ENCODE results near the gene UTP18. TPM values are rescaled to one million over a fixed set of nuclear protein-coding genes. Genes with fewer than 3 reads are reported as not detected.

The UTP18 gene
- total and polyA plus RNA-seq, 2 of the 13 experiments (the other 11 are each of a cell fraction or from before 2014, with no cell fraction given) = 35.2 to 104 TPM

DNA sequence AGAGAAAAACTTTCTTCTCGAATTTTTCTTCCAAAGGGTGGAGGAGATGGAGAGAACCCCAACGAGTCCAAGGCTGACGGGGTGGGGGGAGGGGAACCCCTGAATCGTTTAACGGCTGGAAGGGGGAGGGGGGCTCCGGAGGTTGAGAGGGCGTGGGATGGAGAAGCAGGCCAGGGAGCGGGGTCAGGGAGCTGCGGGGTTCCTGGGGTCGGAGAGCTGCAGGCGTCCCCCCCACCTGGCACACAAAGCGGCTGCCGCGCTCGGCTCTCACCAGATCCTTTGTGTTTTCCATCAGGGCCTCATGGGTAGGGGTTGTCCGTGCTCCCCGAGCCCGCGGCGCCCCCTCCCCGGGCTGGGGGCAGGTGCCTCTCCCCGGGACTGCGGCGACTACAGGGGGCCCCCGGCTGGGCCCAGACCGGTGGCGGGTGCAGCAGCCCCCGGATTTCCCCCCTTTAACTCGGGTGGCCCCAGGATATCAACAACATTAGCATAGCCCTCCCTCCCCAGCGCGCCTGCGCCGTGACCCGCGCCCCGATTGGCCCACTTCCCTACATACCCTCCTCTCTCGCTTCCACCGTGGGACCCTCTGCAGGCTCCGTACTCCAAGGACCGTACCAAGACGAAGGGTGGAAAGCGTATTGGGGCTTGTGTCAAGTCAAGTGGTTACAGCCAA is 646 bp upstream of the UTP18 start, which contains the start of gene MBTD1 (continued):
- TF ChIP-seq IKZF5 (CRISPR knock-in tag; IDR thresholded peaks at IDR 0.05) (no peak), TRIM24 (CRISPR knock-in tag; IDR thresholded peaks at IDR 0.05) (no peak), POLR2AphosphoS2 (IDR thresholded peaks at IDR 0.05; ENCODE audit: low read depth, low read length) (no peak), ZHX1 (CRISPR knock-in tag; IDR thresholded peaks at IDR 0.05; ENCODE audit: low read depth) (no peak), TBX3 (IDR thresholded peaks at IDR 0.05; ENCODE audit: borderline replicate concordance) (no peak), ZNF33B (CRISPR knock-in tag; IDR thresholded peaks at IDR 0.05) (no peak), ZNF331 (CRISPR knock-in tag; IDR thresholded peaks at IDR 0.05) (0 out of 2 replicates have a peak, but pooled peaks have one; percentile 5), HOXA5 (CRISPR knock-in tag; IDR thresholded peaks at IDR 0.05) (no peak; the same call in none of the 2 replicates), YEATS4 (CRISPR knock-in tag; IDR thresholded peaks at IDR 0.05; ENCODE audit: borderline replicate concordance) (no peak), ZNF354B (CRISPR knock-in tag; IDR thresholded peaks at IDR 0.05) (no peak), DZIP1 (CRISPR knock-in tag; IDR thresholded peaks at IDR 0.05) (0 out of 2 replicates have a peak, but pooled peaks have one; percentile 35), STAT6 (CRISPR knock-in tag; IDR thresholded peaks at IDR 0.05; ENCODE audit: borderline replicate concordance) (no peak), ZNF512B (CRISPR knock-in tag; IDR thresholded peaks at IDR 0.05; ENCODE audit: borderline replicate concordance) (0 out of 2 replicates have a peak, but pooled peaks have one; percentile 26)
- TF ChIP-seq, protein P1, sequence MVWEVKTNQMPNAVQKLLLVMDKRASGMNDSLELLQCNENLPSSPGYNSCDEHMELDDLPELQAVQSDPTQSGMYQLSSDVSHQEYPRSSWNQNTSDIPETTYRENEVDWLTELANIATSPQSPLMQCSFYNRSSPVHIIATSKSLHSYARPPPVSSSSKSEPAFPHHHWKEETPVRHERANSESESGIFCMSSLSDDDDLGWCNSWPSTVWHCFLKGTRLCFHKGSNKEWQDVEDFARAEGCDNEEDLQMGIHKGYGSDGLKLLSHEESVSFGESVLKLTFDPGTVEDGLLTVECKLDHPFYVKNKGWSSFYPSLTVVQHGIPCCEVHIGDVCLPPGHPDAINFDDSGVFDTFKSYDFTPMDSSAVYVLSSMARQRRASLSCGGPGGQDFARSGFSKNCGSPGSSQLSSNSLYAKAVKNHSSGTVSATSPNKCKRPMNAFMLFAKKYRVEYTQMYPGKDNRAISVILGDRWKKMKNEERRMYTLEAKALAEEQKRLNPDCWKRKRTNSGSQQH (CRISPR knock-in tag; IDR thresholded peaks at IDR 0.05; ENCODE audit: low read depth) = peak; percentile 84

Measured in HepG2 (cell line).